Stimulated activated CD8-positive, alpha-beta memory T cell treated with anti-CD3 and anti-CD28 coated beads, Interleukin-7, amount 100 ng/mL, for 48 hours (primary cell): ENCODE results near the gene GASK1B.

ENCODE experiments used
- DNase-seq, 2 donors: peaks; one replicate each; pipeline ENCODE4 v3.0.0-alpha.2; 2020; ENCODE audit warnings: low read depth in 1 of 2; ENCODE audit errors: extremely low read depth in 1 of 2

Gene GASK1B

GRCh38 chr4:158172261-158173258, at the start of gene GASK1B:
GASK1B (minus strand) TSS chr4:158173025; CDS start chr4:158171375, 1,650 bp downstream.
- no peak for DNase-seq

GRCh38 chr4:158219623-158220022, 46.8 kb upstream of the GASK1B start:
- DNase-seq, result no peak

DNA sequence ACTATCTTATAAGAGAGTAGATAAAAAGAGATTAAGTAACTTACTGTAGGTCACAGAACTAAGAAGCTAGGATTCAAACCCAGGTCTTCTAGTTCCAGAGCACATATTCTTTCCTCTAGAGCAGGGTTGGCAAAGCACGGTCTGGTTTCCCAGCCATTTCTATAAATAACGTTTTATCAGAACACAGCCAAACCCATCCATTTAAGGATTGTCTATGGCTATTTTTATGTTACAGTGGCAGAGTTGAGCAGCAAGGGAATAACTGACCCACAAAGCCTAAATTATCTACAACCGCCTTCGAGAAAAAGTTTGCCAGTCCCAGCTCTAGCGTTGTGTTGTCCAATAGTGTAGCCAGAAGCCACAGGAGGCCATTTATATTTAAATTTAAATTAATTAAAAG, 44.9 kb upstream of the GASK1B start:
- DNase-seq, result no peak

DNA sequence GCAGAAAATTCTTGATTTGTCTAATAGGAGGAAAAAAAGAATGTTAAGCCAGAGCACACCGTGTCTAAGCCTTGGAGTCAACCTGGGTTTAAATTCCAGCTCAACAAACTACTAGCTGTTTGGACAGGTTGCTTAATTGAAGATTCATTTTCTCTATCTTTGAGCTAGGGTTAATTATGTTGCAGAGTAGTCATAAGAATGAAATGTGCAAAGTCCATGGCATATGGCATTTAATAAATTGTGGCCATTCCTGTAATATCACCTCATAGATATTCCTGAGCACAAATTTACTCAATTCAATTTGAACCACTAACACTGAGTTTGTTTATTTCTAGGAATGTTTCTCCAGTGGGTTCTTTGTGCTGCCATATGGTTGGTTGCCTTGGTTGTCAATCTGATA, 42.0 kb upstream of the GASK1B start:
- no peak for DNase-seq

DNA sequence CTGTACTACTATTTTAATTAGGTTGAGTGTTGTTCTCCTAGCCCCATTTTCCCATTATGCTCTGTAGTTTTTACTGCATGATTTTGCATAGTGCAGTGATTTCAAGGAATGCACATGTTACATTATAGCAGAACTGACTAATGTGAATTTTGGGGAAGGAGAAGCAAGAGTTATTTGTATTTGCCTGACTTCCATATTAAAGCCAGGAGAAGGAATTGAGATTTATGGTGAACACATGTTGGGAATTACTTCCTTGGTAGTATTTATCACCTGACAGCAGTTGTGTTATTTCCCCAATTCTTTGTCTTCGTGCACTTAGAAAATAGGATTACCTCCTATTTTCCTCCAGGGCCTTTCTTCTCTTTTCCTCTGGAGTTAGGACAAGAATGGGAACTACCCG, 40.6 kb upstream of the GASK1B start:
- no peak for DNase-seq

- no peak for DNase-seq
These were observed 38.4 kb upstream of the GASK1B start for GRCh38 chr4:158211222-158211621.

- peak; percentile 41 to 52 for DNase-seq
These were observed 37.3 kb upstream of the GASK1B start, which contains the start of gene TMEM144 for GRCh38 chr4:158209825-158210807. TMEM144 (plus strand) TSS chr4:158210486; CDS start chr4:158212668, 2,182 bp downstream.

DNA sequence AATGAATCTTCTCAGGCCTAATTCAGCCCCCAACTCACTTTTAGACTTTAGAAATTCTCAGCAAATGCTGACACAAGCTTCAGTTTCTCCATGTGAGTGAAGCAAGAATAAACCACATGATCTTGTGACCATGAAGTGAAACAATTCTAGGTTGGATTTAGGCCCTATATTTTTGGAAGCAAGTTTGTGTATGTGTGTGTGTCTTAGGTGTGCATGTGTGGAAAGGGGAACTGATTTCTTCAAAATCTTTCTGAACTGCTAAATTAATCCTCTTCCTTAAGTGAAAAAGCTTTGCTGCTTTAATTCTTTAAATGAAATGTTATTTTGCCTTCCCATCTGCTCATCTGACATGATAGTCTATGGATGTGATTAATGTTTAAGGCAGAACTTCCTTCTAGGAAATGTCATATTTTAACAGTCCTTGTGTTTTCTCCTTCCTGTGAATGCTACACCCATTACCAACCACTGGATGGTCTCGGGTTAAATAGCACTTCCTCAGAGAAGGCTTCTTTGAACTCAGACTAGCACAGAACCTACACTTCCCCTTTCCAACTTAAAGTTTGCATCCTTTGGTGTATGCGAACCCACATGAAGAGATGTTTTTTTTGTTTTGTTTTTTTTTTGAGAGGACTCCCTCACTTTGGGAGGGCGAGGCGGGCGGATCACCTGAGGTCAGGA, 36.3 kb upstream of the GASK1B start:
- no peak for DNase-seq

DNA sequence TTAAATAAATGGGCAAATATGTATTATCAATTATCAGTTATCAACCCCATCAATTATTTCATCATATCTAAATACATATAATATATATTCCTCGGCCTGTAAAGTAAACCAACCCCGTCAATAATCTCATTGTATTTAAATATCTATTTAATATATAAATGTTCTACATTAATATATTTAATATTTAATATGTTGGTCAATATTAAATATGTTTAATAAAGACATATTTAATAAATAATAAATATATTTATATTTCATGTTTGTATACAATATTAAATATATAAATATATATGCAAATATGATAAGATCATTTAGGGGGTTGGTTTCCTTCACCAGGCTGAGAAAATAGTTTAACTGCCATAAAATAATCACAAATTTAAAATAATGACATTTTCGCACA, 31.1 kb upstream of the GASK1B start:
- DNase-seq, result no peak

DNA sequence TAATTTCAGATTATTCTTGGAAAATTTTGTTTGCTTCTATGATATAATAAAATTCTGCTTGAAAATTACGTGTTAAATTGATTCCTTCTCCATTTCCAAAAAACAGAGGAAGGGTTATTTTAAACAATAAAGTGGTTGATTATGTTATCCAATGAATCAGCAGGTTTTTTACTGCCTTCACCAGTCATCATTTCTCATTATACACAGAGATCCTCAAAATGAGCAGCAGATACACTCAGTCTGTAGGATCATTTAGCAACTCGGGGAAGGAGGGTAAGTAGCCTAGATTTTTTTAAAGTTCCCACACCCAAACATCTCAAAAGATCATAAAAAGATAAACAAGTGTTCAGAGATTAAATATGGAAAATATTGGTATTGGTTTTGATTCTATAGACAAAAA, 30.6 kb upstream of the GASK1B start:
- DNase-seq, result no peak

DNA sequence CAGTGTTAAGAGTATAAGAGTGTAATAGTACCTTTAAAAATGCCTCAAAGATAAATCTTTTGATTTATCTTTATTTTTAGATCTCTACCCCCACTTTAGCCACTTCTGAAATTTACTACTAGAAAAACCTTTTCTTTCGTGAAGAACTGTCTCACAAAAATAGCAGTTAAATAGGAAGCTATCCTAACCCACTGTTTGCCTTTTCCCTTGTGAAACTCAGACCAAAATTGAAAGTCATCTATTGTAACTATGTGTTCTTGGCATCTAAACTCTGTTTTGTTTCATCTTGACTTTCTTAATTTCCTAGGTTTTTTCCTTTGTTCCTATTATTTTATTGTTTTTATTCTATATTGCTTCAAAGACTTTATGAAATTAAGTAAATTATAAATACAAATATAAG, 29.7 kb upstream of the GASK1B start:
- DNase-seq, result no peak

DNA sequence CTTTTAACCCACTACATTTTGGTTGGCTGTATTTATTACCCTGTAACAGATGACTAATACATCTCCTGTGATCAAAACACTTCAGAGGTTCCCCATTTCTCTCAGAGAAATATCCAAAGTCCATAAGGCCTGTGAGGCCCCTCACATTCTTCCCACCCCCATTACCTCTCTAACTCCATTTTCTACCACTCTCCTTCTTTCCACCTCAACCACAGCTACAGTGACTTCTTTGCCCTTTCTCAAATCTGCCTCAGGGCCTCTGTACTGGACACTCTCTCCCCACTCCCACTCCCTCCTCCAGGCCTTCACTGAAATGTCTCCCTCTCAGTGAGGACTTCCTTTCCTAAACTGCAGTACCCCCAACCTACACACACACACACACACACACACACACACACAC, 29.1 kb upstream of the GASK1B start:
- no peak for DNase-seq

- DNase-seq, result no peak
These were observed 28.5 kb upstream of the GASK1B start for GRCh38 chr4:158201322-158201721.

- DNase-seq, result no peak
These were observed 27.4 kb upstream of the GASK1B start for GRCh38 chr4:158200214-158200613.

DNA sequence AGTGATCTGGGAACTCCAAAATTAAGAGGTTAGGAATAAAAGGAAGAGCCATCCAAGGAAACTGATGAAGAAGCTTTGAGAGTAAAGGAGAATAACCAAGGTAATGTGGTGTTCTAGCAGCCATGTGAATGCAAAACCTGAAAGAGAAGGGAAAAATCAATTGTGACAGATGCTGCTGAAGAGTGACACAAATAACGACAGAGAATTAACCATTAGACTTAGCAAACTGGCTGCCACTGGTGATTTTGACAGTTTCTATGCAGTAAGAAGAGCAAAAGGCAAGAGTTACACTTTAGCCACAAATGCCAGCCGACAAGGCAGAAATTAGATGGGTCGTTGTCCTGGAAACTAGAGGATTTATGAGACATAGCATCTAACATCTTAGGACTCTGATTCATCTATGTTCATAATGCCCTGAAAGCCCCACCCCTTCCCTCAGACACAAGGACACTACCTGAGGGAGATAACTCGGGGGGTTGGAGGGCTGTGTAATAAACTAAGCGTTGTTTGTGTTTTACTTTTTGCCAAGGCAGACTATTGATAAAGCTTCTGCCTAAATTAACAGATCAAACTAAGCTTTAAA, 24.5 kb upstream of the GASK1B start:
- no peak for DNase-seq

DNA sequence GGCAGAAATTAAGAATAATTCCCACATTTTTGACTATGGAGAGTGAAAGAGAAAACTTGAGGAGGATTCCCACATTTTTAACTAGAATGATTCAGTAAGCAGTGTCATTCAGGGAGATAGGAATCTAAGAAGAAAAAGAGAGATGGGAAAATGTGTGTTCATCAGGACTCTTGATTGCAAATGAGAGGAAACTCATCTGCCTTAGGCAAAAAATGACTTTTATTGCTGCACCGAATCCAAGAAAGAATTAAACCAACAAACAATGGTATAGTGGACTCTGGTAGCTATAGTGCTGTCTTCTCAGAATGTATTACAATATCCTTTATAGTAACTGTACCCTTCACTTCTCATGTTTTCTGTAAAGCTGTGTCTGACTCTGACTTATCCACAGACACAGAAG, 22.5 kb upstream of the GASK1B start:
- no peak for DNase-seq

DNA sequence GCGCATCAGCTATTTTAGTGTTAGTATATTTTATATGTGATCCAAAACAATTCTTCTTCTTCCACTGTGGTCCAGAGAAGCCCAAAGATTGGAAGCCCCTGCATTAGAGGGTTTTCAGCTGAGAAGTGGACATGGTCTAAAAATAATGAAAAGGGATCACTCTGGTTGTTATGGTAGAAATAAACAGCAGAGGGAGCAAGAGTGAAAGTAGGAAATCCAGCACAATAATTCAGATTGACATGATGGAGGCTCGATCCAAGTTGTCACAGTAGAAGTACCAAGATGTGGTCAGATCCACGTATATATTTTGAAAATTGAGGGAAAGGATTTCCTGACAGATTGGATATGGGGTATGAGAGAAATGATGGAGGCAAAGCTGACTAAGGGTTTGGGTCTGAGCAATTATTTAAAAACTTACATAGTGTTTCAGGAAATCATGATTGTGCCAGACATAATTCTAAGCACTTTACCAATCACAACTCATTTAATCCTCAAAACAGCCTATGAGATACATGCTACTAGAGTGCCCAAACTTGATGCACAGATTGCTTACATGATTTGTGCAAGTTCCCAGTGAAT, 20.4 kb upstream of the GASK1B start:
- DNase-seq, result no peak

- DNase-seq, result no peak
These were observed 19.8 kb upstream of the GASK1B start for GRCh38 chr4:158192439-158193158.

DNA sequence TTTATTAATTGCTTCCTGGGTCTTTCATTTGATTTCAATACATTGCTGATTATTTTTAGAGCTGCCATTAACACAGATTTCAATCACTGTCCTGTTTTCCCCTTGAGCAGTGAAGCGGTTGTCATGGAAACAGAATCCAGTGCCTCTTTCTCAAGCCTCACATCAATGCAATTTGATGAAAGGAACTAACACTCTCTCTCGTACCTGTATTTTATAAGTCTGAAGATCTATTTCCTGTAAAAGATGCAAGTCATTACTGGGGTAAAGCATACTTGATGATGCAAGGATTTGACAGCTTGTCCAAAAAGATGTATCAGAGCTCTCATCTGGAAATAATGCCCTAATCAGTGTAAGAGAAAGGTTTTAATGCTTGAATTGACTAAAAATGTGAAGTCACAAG, 17.9 kb upstream of the GASK1B start:
- no peak for DNase-seq
